GM12892 (cell line): ENCODE data around the gene FRY.

Experiments used
- POLR2A ChIP-seq: IDR thresholded peaks from 2 replicates; pipeline ENCODE4 v1.6.1; 2011; ENCODE audit warnings: low read depth, low read length, control low read depth
- POLR2AphosphoS5 ChIP-seq: IDR thresholded peaks from 2 replicates; pipeline ENCODE4 v1.6.1; 2011; ENCODE audit warnings: low read depth, low read length, control low read depth
- TAF1 ChIP-seq: IDR thresholded peaks from 2 replicates; pipeline ENCODE4 v1.6.1; 2011; ENCODE audit warnings: low read depth, mild to moderate bottlenecking, control low read depth, low read length, borderline replicate concordance

DNA sequence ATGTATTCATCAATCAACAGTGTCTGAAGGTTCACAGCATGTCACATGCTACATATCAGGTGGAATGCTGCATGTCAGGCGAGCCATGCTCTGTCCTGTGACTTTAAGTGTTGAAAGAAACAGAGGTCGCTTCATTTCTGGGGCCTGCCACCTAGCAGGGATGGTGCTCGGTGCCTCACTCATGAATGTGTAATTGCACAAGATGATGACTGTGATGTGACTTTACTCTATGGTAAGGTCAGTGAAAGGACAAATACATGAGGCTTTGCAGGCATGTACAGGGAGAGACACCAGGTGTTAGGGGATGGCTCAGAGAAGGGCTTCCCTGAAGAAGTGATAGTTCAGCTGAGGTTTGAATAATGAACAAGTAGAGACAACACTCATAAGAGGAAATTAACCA lies 66.7 kb downstream of the FRY start:
- TF ChIP-seq POLR2A (no peak), POLR2AphosphoS5 (no peak), TAF1 (no peak)
